CD4-positive, alpha-beta T cell treated with Interleukin-4 for 4 hours (primary cell): ENCODE results near the gene PLBD2.

ENCODE experiments used
- DNase-seq: peaks from one replicate; pipeline ENCODE4 v3.0.0-alpha.2; 2020

Gene PLBD2

DNA sequence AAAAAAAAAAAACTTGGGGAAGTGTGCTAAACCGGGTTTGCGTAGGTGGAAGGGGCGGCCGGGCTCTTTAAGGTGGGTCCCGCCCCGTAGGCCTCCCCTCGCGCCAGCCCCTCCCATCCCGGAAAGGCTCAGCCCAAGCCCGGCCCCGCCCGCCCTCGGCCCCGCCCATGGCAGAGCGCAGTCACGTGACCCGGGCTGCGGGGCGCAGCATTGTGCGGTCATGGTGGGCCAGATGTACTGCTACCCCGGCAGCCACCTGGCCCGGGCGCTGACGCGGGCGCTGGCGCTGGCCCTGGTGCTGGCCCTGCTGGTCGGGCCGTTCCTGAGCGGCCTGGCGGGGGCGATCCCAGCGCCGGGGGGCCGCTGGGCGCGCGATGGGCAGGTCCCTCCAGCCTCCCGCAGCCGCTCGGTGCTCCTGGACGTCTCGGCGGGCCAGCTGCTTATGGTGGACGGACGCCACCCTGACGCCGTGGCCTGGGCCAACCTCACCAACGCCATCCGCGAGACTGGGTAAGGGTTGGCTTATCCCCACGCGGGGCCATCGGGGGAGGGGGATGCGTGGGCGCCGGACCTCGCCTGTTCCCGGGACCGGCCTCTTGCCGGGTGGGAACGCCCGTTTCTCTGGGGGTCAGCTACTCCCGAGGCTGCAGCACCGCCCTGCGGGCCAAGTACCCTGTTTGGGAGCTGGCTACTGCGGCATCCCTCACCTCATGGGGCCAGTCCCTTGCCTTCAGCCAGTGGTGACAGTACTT is at the start of gene PLBD2:
PLBD2 (plus strand) TSS at position 207 of the 752 bp plus-strand sequence; CDS start at position 221, 14 bp downstream.
- DNase-seq: peak; percentile 93

DNA sequence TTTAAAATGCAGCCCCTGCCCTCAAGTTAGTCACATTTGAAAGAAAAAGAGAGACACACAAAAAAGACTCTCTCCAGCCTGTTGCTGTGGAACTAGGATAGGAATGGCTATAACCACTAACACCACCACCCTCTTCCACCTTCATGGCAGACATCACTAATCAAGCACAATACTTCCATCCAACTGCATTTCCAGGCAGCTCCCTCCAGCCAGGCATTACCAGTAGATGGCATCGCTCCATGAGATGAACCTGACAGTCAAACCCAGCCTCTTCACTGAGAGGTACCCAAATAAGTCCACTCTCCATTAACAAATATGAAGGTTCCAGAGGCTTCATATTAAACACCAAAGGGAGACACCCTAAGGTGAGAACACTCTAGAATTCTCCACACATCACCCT is 47.9 kb upstream of the PLBD2 start:
- no peak for DNase-seq

GRCh38 chr12:113314121-113314529 is 44.3 kb upstream of the PLBD2 start:
- no peak for DNase-seq

DNA sequence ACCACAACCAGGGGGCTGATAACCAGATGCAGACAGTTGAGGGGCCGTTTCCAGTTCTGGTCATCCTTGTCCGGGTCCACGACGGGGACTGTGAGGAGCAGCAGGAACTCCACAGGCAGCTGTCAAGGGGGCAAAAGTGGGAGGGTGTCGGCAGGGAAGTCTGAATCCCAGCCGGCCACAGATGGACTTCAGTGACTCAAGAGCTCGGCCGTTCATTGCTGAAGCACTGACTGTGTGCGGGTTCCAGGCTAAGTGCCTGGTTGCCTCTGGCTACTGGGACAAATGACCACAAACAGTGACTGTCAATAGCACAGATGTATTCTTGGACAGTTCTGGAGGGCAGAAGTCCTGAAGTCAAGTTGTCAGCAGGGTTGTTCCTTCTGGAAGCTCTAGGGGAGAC is 43.0 kb upstream of the PLBD2 start:
- no peak for DNase-seq

GRCh38 chr12:113316155-113316554 is 42.2 kb upstream of the PLBD2 start:
- DNase-seq: no peak

DNA sequence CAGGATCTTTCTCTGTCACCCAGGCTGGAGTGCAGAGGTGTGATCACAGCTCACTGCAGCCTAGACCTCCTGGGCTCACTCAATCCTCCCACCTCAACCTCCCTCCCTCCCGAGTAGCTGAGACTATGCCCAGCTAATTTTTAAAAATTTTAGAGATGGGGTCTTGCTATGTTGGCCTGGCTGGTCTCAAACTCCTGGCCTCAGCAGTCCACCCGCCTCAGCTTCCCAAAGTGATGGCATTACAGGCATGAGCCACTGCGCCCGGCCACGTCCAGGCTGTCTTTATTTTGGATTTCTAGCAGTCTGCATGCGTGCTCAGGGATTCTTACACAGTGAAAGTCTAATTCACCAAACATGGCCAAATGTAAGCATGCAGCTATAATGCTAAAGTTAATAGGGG is 41.3 kb upstream of the PLBD2 start:
- DNase-seq: no peak

DNA sequence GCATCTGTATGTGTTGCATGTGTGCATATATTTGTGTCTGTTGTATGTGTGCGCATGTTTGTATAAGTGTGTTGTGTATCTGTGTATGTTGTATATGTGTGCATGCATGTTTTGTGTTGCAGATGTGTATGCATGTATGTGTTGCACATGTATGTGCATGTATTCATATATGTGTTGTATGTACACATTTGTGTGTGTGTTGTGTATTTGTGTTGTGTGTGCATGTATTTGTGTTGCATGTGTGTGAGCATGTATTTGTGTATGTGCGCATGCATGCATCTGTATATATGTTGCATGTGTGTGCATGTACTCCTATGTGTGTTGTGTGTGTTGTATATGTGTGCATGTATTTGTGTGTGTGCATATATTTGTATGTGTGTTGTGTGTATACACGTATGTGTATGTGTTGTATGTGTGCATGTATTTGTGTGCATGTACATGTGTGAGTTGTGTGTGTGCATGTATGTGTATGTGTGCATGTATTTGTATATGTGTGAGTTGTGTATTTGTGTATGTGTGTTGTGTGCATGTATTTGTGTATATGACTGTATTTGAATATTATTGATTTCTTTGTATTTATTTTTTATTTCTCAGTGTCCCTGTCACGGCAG is 40.2 kb upstream of the PLBD2 start:
- no peak for DNase-seq

DNA sequence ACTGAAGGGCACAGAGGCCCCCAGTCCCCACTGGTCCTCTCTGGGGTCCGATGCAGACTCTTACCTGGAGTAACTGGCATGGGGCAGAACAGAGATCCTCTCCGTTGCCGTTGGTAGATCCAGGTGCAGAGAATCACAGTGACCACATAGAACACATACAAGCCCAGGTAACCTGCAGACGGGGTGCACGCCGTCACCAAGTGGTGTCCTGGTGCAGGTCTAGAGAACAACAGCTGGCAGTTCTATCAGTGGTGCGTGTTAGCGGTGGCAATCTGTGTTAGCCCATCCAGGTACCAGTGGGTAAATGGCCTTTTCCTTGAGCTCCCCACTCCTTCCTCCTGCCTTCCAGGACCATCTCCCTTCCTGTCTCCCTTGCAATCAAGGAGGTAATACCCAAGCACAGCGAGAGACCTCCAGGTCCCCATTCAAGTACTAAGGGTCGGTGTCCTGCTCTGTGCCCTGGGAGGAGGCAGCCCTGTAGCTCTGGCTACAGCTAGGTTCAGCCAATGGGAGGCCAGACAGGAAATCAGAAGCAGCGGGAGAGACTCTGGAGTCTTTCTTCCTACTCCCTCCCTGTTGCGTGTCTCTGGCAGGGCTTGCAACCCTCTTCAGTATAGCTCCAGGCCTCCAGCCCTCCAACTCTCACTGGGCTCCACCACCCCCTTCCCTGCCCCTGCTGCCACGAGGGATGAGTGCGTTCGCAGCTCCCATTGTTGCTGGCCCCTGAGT is 39.3 kb upstream of the PLBD2 start:
- no peak for DNase-seq

GRCh38 chr12:113320401-113320800 is 38.0 kb upstream of the PLBD2 start:
- DNase-seq: no peak

DNA sequence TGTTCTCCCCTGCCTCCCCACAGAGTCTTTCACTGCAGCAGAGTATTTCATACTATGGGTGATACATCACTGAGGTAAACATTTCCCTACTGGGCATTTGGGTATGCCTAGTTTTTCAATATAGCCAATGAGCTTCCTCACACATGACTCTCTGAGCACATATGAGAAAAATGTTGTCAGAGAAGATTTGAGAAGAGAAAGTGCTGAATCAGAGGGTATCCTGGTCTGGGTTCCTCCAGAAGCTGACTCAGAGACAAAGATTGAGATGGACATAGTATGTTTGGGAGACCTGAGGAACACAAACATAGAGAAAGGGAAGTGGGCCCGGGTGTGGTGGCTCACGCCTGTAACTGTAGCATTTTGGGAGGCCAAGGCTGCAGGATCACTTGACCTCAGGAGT is 36.0 kb upstream of the PLBD2 start:
- DNase-seq: no peak

DNA sequence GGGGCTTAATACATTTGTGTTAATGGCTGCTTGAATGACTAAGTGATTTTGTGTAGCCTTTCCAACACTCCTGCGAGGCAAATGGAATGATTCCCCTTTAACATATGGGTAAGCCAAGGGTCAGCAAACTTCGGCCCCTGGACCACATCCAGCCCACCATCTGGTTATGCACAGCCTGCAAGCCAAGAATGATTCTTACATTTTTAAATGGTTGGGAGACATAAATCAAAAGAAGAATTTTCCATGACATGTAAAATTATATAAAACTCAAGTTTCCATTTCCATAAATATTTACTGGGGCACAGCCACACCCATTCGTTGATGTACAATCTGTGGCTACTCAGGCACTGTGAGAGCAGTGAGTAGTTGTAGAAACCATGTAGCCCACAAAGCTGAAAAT is 32.5 kb upstream of the PLBD2 start:
- DNase-seq: no peak

DNA sequence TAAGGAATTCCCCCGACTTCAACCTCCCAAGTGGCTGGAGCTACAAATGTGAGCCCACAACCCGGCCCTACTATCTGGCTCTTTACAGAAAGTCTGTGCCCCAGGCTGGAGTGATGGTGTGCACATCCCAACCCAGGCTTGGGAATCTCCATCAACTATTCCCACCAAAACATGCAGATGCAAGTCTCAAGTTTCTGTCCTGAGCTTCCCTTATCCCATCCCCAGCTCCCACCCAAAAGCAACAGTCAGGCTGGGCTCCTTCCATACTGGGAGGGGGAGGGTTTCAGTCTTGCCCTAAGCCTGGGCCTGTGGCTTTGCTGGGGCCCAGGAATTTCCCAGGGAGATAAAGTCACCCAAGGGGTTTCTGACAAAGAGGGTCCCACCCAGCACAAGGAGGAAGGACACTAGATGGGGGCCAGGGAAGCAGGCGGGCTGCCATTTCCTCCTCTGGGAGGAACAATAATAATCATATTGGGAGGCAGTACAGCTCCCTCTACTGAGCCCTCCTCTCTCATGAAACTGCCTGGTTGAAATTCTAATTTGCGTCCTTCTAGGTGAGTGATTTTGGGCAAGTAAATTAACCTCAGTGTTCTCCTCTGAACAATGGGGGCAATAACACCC is 31.5 kb upstream of the PLBD2 start:
- DNase-seq: no peak

GRCh38 chr12:113328368-113328889 is 30.0 kb upstream of the PLBD2 start:
- DNase-seq: no peak

GRCh38 chr12:113329022-113329790 is 29.2 kb upstream of the PLBD2 start:
- no peak for DNase-seq

DNA sequence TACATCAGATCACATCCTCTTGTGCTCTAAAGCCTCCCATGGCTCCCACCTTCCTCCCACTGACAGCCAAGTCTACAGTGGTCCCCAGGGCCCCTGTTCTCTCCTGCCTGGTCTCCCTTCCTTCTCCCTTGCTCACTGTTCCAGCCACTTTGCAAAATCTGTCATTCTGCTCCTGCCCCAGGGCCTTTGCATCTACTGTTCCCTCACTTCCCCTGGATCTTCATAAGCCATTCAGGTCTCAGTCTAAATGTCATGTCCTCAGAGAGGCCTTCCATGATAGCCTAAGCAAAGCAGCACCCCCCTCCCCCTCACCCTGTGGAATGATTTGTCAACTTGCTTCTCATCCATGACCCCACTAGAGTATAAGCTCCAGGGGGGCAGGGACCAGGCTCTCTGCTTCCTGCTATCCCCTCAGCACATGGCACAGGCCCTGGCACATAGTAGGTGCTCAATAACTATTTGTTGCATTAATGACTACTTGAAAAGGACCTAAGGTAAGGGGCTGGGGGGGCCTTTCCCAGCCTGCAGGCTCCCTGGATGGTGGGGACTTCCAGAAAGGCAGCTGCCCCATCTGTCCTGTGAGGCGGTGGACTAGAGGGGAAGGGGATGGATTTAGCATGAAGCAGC is 28.5 kb upstream of the PLBD2 start:
- DNase-seq: no peak

DNA sequence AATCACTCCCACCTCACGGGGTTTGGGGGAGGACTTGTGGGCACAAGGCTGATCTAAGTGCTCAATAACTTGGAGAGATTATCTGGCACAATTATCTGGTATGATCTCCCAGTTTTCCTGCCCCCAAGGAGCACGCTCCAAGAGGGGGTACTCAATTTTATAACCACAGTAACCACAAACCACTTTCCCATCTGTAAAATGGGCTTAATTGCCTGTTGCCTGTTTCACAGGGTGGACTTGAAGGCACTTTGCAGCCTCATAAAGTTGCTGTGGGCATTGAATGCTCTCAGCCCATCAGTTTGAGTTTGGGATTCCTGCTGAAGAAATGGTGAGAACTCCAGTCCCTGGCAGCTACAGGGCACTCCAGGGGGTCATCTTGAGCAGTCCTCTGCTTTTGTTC is 27.9 kb upstream of the PLBD2 start:
- DNase-seq: no peak

DNA sequence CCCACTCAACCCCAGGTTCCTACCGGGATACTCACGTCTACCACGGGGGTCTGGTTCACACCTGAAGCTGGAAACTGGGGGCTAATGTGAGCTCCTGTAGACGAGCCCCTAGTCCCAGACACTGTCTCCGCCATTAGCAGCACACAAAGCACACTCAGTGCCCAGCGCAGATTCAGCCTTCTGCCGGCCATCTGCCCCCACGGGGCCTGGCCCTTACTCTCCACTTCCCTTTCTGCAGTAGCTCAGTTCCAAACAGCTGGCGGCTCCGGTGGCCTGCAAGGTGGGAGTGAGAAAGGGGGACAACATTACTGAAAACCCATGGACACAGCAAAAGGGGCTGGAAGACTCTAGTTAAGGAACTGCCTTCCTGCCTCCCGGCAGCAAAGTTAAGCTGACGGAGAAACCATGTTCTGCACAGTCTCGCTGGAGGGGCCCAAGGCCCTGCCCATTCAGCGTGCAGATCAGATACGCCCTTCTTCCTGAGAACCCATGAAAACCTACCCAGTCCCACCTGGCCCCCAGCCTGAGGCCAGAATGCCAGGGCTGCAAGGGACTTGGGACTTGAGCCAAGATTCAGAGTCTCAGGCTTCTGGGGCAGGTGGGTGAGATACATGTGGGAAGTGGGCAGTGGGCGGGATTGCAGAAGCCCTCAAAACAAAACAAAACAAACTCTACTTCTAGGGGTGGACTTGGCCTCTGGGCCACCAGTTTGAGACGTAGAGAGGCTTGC is 25.5 kb upstream of the PLBD2 start:
- DNase-seq: no peak

GRCh38 chr12:113333418-113333750 is 25.0 kb upstream of the PLBD2 start:
- no peak for DNase-seq

- peak; percentile 25 for DNase-seq
Measured at GRCh38 chr12:113333877-113334785, 24.3 kb upstream of the PLBD2 start.

- peak; percentile 77 for DNase-seq
Measured at GRCh38 chr12:113334786-113335539, 23.4 kb upstream of the PLBD2 start, which contains the start of gene SLC8B1. SLC8B1 (minus strand) TSS chr12:113335109; CDS start chr12:113332878, 2,231 bp downstream.
